Measurements from ENCODE around the gene ZNF536. TPM values are rescaled to one million over a fixed set of nuclear protein-coding genes. Genes with fewer than 3 reads are reported as not detected.

The ZNF536 gene
- total RNA-seq, 4 donors from 2014 or later = 30.8 to 48.7 (median 40.8) TPM

- TF ChIP-seq CTCF (IDR thresholded peaks at IDR 0.05) (no peak), EP300 (IDR thresholded peaks at IDR 0.05) (no peak), POLR2A (IDR thresholded peaks at IDR 0.05) (no peak)
- no peaks in the 10 kb centered on the region for H3K9me3 ChIP-seq
- H3K36me3 ChIP-seq = no peaks in the 10 kb centered on the region
- DNase-seq (ENCODE audit: low spot score in 2 of 2) = no peak
- no peak overlapping the region for H3K27ac ChIP-seq
- H3K27me3 ChIP-seq = no peaks in the 10 kb centered on the region
- H3K4me3 ChIP-seq = no peak overlapping the region
- H3K4me1 ChIP-seq = peaks cover 0 to 36% (median 3%) of the 10 kb centered on the region in 4 donors
- 78 to 92% methylated on average over 5 of the region's 5 CpGs for WGBS, 2 donors
These were observed 16.6 kb upstream of the ZNF536 start for GRCh38 chr19:30355586-30355985.

GRCh38 chr19:30356951-30357579 lies 15.1 kb upstream of the ZNF536 start:
- H3K9me3 ChIP-seq = no peaks in the 10 kb centered on the region
- peaks cover 0 to 38% (median 7%) of the 10 kb centered on the region in 4 donors for H3K4me1 ChIP-seq
- no peaks in the 10 kb centered on the region for H3K27me3 ChIP-seq
- TF ChIP-seq CTCF (IDR thresholded peaks at IDR 0.05) = no peak
- no peak for TF ChIP-seq EP300 (IDR thresholded peaks at IDR 0.05)
- TF ChIP-seq POLR2A (IDR thresholded peaks at IDR 0.05) = no peak
- H3K27ac ChIP-seq = no peak overlapping the region
- no peak overlapping the region for H3K4me3 ChIP-seq
- H3K36me3 ChIP-seq = no peaks in the 10 kb centered on the region
- DNase-seq (ENCODE audit: low spot score in 2 of 2) = no peak
- 79 to 89% methylated on average over 11 of the region's 11 CpGs for WGBS, 2 donors

GRCh38 chr19:30357580-30357954 lies 14.6 kb upstream of the ZNF536 start:
- 82 to 85% methylated on average over 5 of the region's 5 CpGs for WGBS, 2 donors
- no peak overlapping the region for H3K4me3 ChIP-seq
- no peak for DNase-seq (ENCODE audit: low spot score in 2 of 2)
- H3K9me3 ChIP-seq = no peaks in the 10 kb centered on the region
- H3K27me3 ChIP-seq = no peaks in the 10 kb centered on the region
- TF ChIP-seq EP300 (IDR thresholded peaks at IDR 0.05) (no peak), CTCF (IDR thresholded peaks at IDR 0.05) (no peak), POLR2A (IDR thresholded peaks at IDR 0.05) (no peak)
- peaks cover 0 to 40% (median 7%) of the 10 kb centered on the region in 4 donors for H3K4me1 ChIP-seq
- no peaks in the 10 kb centered on the region for H3K36me3 ChIP-seq
- H3K27ac ChIP-seq = no peak overlapping the region

- TF ChIP-seq CTCF (IDR thresholded peaks at IDR 0.05) (no peak), EP300 (IDR thresholded peaks at IDR 0.05) (no peak), POLR2A (IDR thresholded peaks at IDR 0.05) (no peak)
- Histone ChIP-seq H3K27me3 (no peaks in the 10 kb centered on the region), H3K36me3 (no peaks in the 10 kb centered on the region), H3K4me1 (peaks cover 0 to 38% (median 7%) of the 10 kb centered on the region in 4 donors), H3K9me3 (no peaks in the 10 kb centered on the region), H3K4me3 (no peak overlapping the region), H3K27ac (peak overlapping the region in 1 of 4 donors; percentile 83)
- no peak for DNase-seq (ENCODE audit: low spot score in 2 of 2)
- WGBS, 2 donors = 92 to 100% methylated on average over 3 of the region's 3 CpGs
These were observed 13.9 kb upstream of the ZNF536 start for GRCh38 chr19:30358319-30358718.

GRCh38 chr19:30358821-30359580 lies 13.2 kb upstream of the ZNF536 start:
- Histone ChIP-seq H3K27me3 (no peaks in the 10 kb centered on the region), H3K4me1 (peaks cover 0 to 38% (median 7%) of the 10 kb centered on the region in 4 donors), H3K36me3 (no peaks in the 10 kb centered on the region), H3K27ac (peak overlapping the region in 2 of 4 donors; percentile 77 to 83), H3K9me3 (no peaks in the 10 kb centered on the region), H3K4me3 (no peak overlapping the region)
- no peak for TF ChIP-seq EP300 (IDR thresholded peaks at IDR 0.05)
- no peak for TF ChIP-seq POLR2A (IDR thresholded peaks at IDR 0.05)
- TF ChIP-seq CTCF (IDR thresholded peaks at IDR 0.05) = no peak
- no peak for DNase-seq (ENCODE audit: low spot score in 2 of 2)
- WGBS, 2 donors = 75 to 85% methylated on average over 10 to 13 of the region's 13 CpGs

Measured in tibial nerve (tissue), 4 donors.